Measurements from ENCODE around the gene TSPAN14. TPM values are rescaled to one million over a fixed set of nuclear protein-coding genes. Genes with fewer than 3 reads are reported as not detected.
A peak's percentile ranks its signal among the peaks of the same experiment; 100 is the strongest.
"Not testable (repeated sequence)": the region's sequence is repeated elsewhere in the genome, so short reads cannot be mapped to it uniquely, and the experiment has no call there.

The TSPAN14 gene
- total and polyA plus RNA-seq, 10 of the 15 experiments (the other 5 are each of a cell fraction or from before 2014, with no cell fraction given), result 2.5 to 31.7 (median 17.9) TPM

GRCh38 chr10:80534646-80535045 lies 80.5 kb downstream of the TSPAN14 start:
- POLR2A ChIA-PET; H3K9me3 ChIP-seq (replicated peaks; ENCODE audit: control insufficient read depth, insufficient read depth, low read length); H3K79me2 ChIP-seq (ENCODE audit: control insufficient read depth, insufficient read depth, low read length); DNase-seq (ENCODE audit: low read depth, low spot score); intact Hi-C loops (cut with micrococcal nuclease; ENCODE audit: unreplicated experiment); CTCF ChIA-PET; H2AFZ ChIP-seq (ENCODE audit: control insufficient read depth, low read depth, low read length); SMC1A ChIA-PET (ENCODE audit: uncharacterized antibody, unreplicated experiment); FAIRE-seq; ATAC-seq; BruUV-seq (replicated peaks); H3K4me2 ChIP-seq (ENCODE audit: control insufficient read depth, insufficient read depth); H4K20me1 ChIP-seq (ENCODE audit: control insufficient read depth, insufficient read depth); H3K27me3 ChIP-seq (replicated peaks in 1 of 2; ENCODE audit: control insufficient read depth in 2 of 2, insufficient read depth in 2 of 2, low read length in 1 of 2); H3K4me1 ChIP-seq (ENCODE audit: control insufficient read depth, insufficient read depth, low read length); H3K9ac ChIP-seq (ENCODE audit: control insufficient read depth, insufficient read depth, low read length); H3K27ac ChIP-seq (ENCODE audit: control insufficient read depth, insufficient read depth); RAD21 ChIA-PET (ENCODE audit: unreplicated experiment); in situ Hi-C loops (cut with MboI); H3K36me3 ChIP-seq (ENCODE audit: control insufficient read depth in 2 of 2, insufficient read depth in 2 of 2, low read length in 1 of 2); H3K4me3 ChIP-seq: not testable (repeated sequence)
- WGBS (ENCODE audit: insufficient coverage, insufficient replicate concordance, low lambda C conversion rate, missing lambda C conversion rate), result no CpG with 5 or more reads among the region's 30 CpGs

- POLR2A ChIA-PET, result interaction anchor here (0.9 kb wide), 2 partner anchors 36 to 64 kb away, joined by 3 to 4 read pairs; no protein-coding TSS in a partner anchor
- DNase-seq (ENCODE audit: low read depth, low spot score), result no peak
- TF ChIP-seq FOS (IDR thresholded peaks at IDR 0.05; ENCODE audit: borderline replicate concordance, extremely low read depth, insufficient read length) (no peak), ELK1 (IDR thresholded peaks at IDR 0.05; ENCODE audit: low read depth, low read length) (no peak), MEF2A (IDR thresholded peaks at IDR 0.05; ENCODE audit: insufficient read depth, low read depth, low read length) (no peak), SP1 (IDR thresholded peaks at IDR 0.05; ENCODE audit: low read depth, low read length) (no peak), ASH2L (IDR thresholded peaks at IDR 0.05; ENCODE audit: borderline replicate concordance, low read depth) (no peak), RAD21 (IDR thresholded peaks at IDR 0.05; ENCODE audit: insufficient read depth, low read depth, low read length) (peak; percentile 81), ZNF687 (IDR thresholded peaks at IDR 0.05) (peak; percentile 71), TARDBP (IDR thresholded peaks at IDR 0.05; ENCODE audit: borderline replicate concordance) (no peak), TCF3 (IDR thresholded peaks at IDR 0.05; ENCODE audit: borderline replicate concordance, insufficient read depth, low read depth, low read length) (peak; percentile 47; the same call in 1 of the 2 replicates)
Observed at GRCh38 chr10:80535671-80536360, 81.7 kb downstream of the TSPAN14 start.

More at GRCh38 chr10:80535671-80536360, 81.7 kb downstream of the TSPAN14 start:
- Histone ChIP-seq H3K36me3 (ENCODE audit: control insufficient read depth in 2 of 2, insufficient read depth in 2 of 2, low read length in 1 of 2) (no peaks in the 10 kb centered on the region), H3K4me2 (ENCODE audit: control insufficient read depth, insufficient read depth) (peak overlapping the region; percentile 80), H3K9me3 (replicated peaks; ENCODE audit: control insufficient read depth, insufficient read depth, low read length) (no peaks in the 10 kb centered on the region; the same call in 2 of the 3 replicates), H2AFZ (ENCODE audit: control insufficient read depth, low read depth, low read length) (peak overlapping the region; percentile 83), H3K4me1 (ENCODE audit: control insufficient read depth, insufficient read depth, low read length) (peaks cover 14% of the 10 kb centered on the region), H3K9ac (ENCODE audit: control insufficient read depth, insufficient read depth, low read length) (peak overlapping the region; percentile 81), H3K27me3 (replicated peaks in 1 of 2; ENCODE audit: control insufficient read depth in 2 of 2, insufficient read depth in 2 of 2, low read length in 1 of 2) (no peaks in the 10 kb centered on the region), H3K79me2 (ENCODE audit: control insufficient read depth, insufficient read depth, low read length) (no peaks in the 10 kb centered on the region; the same call in 1 of the 2 replicates), H3K27ac (ENCODE audit: control insufficient read depth, insufficient read depth) (peak overlapping the region; percentile 91), H4K20me1 (ENCODE audit: control insufficient read depth, insufficient read depth) (no peaks in the 10 kb centered on the region), H3K4me3 (peak overlapping the region; percentile 83)
- 2% methylated on average over 42 of the region's 50 CpGs for WGBS (ENCODE audit: insufficient coverage, insufficient replicate concordance, low lambda C conversion rate, missing lambda C conversion rate)
- in situ Hi-C loops (cut with MboI) (no loop called here), intact Hi-C loops (cut with micrococcal nuclease; ENCODE audit: unreplicated experiment) (loop anchor here (1.0 to 2.0 kb wide), 2 partner anchors 63 to 127 kb away; no protein-coding TSS in a partner anchor)
- CTCF ChIA-PET, result interaction anchor here (0.6 to 2.8 kb wide), 10 partner anchors 16 to 483 kb away, joined by 3 to 32 read pairs (median 4); no protein-coding TSS in a partner anchor
- BruUV-seq (replicated peaks), result no TSS peak
- FAIRE-seq, result no peak
- RAD21 ChIA-PET (ENCODE audit: unreplicated experiment), result interaction anchor here (0.8 to 2.7 kb wide), 5 partner anchors 18 to 86 kb away, joined by 3 to 38 read pairs (median 3); no protein-coding TSS in a partner anchor
- SMC1A ChIA-PET (ENCODE audit: uncharacterized antibody, unreplicated experiment), result interaction anchor here (0.9 to 2.7 kb wide), 7 partner anchors 9 to 91 kb away, joined by 3 to 35 read pairs (median 3); no protein-coding TSS in a partner anchor
- ATAC-seq, result peak; percentile 89
